Measurements from ENCODE around the gene CCL2.

Gene CCL2

GRCh38 chr17:34228781-34229180 lies 26.3 kb upstream of the CCL2 start:
- H3K27ac Mint-ChIP-seq = no peak overlapping the region
- peaks cover 61% of the 10 kb centered on the region for H3K27me3 Mint-ChIP-seq
- H3K36me3 Mint-ChIP-seq = no peaks in the 10 kb centered on the region
- no peak for ATAC-seq
- no peak overlapping the region for H3K4me3 Mint-ChIP-seq
- H3K9me3 Mint-ChIP-seq = peaks cover 8% of the 10 kb centered on the region
- H3K4me1 Mint-ChIP-seq = peaks cover 10% of the 10 kb centered on the region

- Mint-ChIP-seq H3K27ac (no peak overlapping the region), H3K4me3 (no peak overlapping the region), H3K36me3 (no peaks in the 10 kb centered on the region), H3K27me3 (peaks cover 56% of the 10 kb centered on the region), H3K9me3 (peaks cover 8% of the 10 kb centered on the region), H3K4me1 (peaks cover 14% of the 10 kb centered on the region)
- no peak for ATAC-seq
Observed at GRCh38 chr17:34230342-34230741, 24.7 kb upstream of the CCL2 start.

GRCh38 chr17:34234616-34235015 lies 20.5 kb upstream of the CCL2 start:
- no peak overlapping the region for H3K27ac Mint-ChIP-seq
- H3K4me3 Mint-ChIP-seq = no peak overlapping the region
- H3K36me3 Mint-ChIP-seq = no peaks in the 10 kb centered on the region
- H3K9me3 Mint-ChIP-seq = peaks cover 7% of the 10 kb centered on the region
- peaks cover 26% of the 10 kb centered on the region for H3K4me1 Mint-ChIP-seq
- peaks cover 34% of the 10 kb centered on the region for H3K27me3 Mint-ChIP-seq
- ATAC-seq = no peak

- Mint-ChIP-seq H3K9me3 (peaks cover 4% of the 10 kb centered on the region), H3K4me3 (no peak overlapping the region), H3K27ac (no peak overlapping the region), H3K27me3 (peaks cover 25% of the 10 kb centered on the region), H3K4me1 (peaks cover 26% of the 10 kb centered on the region), H3K36me3 (no peaks in the 10 kb centered on the region)
- ATAC-seq = no peak
Observed at GRCh38 chr17:34235389-34236028, 19.6 kb upstream of the CCL2 start.

GRCh38 chr17:34236281-34236892 lies 18.7 kb upstream of the CCL2 start:
- Mint-ChIP-seq H3K9me3 (no peaks in the 10 kb centered on the region), H3K4me3 (no peak overlapping the region), H3K36me3 (no peaks in the 10 kb centered on the region), H3K27me3 (peaks cover 17% of the 10 kb centered on the region), H3K27ac (peak overlapping the region; percentile 2), H3K4me1 (peaks cover 26% of the 10 kb centered on the region)
- peak; percentile 54 for ATAC-seq

GRCh38 chr17:34237458-34237857 lies 17.6 kb upstream of the CCL2 start:
- Mint-ChIP-seq H3K4me3 (no peak overlapping the region), H3K4me1 (peaks cover 30% of the 10 kb centered on the region), H3K9me3 (no peaks in the 10 kb centered on the region), H3K36me3 (no peaks in the 10 kb centered on the region), H3K27me3 (peaks cover 15% of the 10 kb centered on the region), H3K27ac (no peak overlapping the region)
- ATAC-seq = no peak

- Mint-ChIP-seq H3K9me3 (no peaks in the 10 kb centered on the region), H3K27me3 (no peaks in the 10 kb centered on the region), H3K4me3 (no peak overlapping the region), H3K36me3 (no peaks in the 10 kb centered on the region), H3K27ac (no peak overlapping the region), H3K4me1 (peaks cover 16% of the 10 kb centered on the region)
- ATAC-seq = no peak
Observed at GRCh38 chr17:34241062-34241461, 14.0 kb upstream of the CCL2 start.

- Mint-ChIP-seq H3K27ac (peak overlapping the region; percentile 30), H3K4me1 (peaks cover 9% of the 10 kb centered on the region), H3K9me3 (no peaks in the 10 kb centered on the region), H3K27me3 (no peaks in the 10 kb centered on the region), H3K4me3 (no peak overlapping the region), H3K36me3 (no peaks in the 10 kb centered on the region)
- peak; percentile 76 for ATAC-seq
Observed at GRCh38 chr17:34242587-34243363, 12.3 kb upstream of the CCL2 start.

GRCh38 chr17:34243364-34244320 lies 11.4 kb upstream of the CCL2 start:
- Mint-ChIP-seq H3K9me3 (no peaks in the 10 kb centered on the region), H3K27ac (no peak overlapping the region), H3K4me1 (peaks cover 9% of the 10 kb centered on the region), H3K36me3 (no peaks in the 10 kb centered on the region), H3K27me3 (no peaks in the 10 kb centered on the region), H3K4me3 (no peak overlapping the region)
- peak; percentile 65 for ATAC-seq

- Mint-ChIP-seq H3K9me3 (no peaks in the 10 kb centered on the region), H3K4me3 (no peak overlapping the region), H3K27me3 (no peaks in the 10 kb centered on the region), H3K36me3 (no peaks in the 10 kb centered on the region), H3K4me1 (peaks cover 9% of the 10 kb centered on the region), H3K27ac (no peak overlapping the region)
- no peak for ATAC-seq
Observed at GRCh38 chr17:34245351-34245905, 9.7 kb upstream of the CCL2 start.

GRCh38 chr17:34246446-34246845 lies 8.6 kb upstream of the CCL2 start:
- Mint-ChIP-seq H3K36me3 (no peaks in the 10 kb centered on the region), H3K4me3 (no peak overlapping the region), H3K4me1 (peaks cover 13% of the 10 kb centered on the region), H3K9me3 (no peaks in the 10 kb centered on the region), H3K27me3 (peaks cover 10% of the 10 kb centered on the region), H3K27ac (no peak overlapping the region)
- peak; percentile 68 for ATAC-seq

- no peak for ATAC-seq
- peaks cover 17% of the 10 kb centered on the region for H3K4me1 Mint-ChIP-seq
- H3K27me3 Mint-ChIP-seq = peaks cover 14% of the 10 kb centered on the region
- no peak overlapping the region for H3K27ac Mint-ChIP-seq
- H3K9me3 Mint-ChIP-seq = no peaks in the 10 kb centered on the region
- H3K36me3 Mint-ChIP-seq = no peaks in the 10 kb centered on the region
- H3K4me3 Mint-ChIP-seq = no peak overlapping the region
Observed at GRCh38 chr17:34246881-34247280, 8.2 kb upstream of the CCL2 start.

- H3K9me3 Mint-ChIP-seq = no peaks in the 10 kb centered on the region
- no peak overlapping the region for H3K4me3 Mint-ChIP-seq
- peaks cover 14% of the 10 kb centered on the region for H3K27me3 Mint-ChIP-seq
- peaks cover 21% of the 10 kb centered on the region for H3K4me1 Mint-ChIP-seq
- H3K36me3 Mint-ChIP-seq = no peaks in the 10 kb centered on the region
- no peak overlapping the region for H3K27ac Mint-ChIP-seq
- ATAC-seq = no peak
Observed at GRCh38 chr17:34248511-34249024, 6.5 kb upstream of the CCL2 start.

- H3K9me3 Mint-ChIP-seq = no peaks in the 10 kb centered on the region
- H3K27me3 Mint-ChIP-seq = peaks cover 14% of the 10 kb centered on the region
- no peak for ATAC-seq
- no peak overlapping the region for H3K27ac Mint-ChIP-seq
- no peaks in the 10 kb centered on the region for H3K36me3 Mint-ChIP-seq
- H3K4me1 Mint-ChIP-seq = peaks cover 21% of the 10 kb centered on the region
- H3K4me3 Mint-ChIP-seq = no peak overlapping the region
Observed at GRCh38 chr17:34249061-34249460, 6.0 kb upstream of the CCL2 start.
